ENCODE results near the gene CMTM2.

Gene CMTM2

GRCh38 chr16:66544016-66544757 is 35.1 kb upstream of the CMTM2 start:
- Histone ChIP-seq H3K4me3 (ENCODE audit: low read depth, low read length) (no peak overlapping the region), H3K27me3 (ENCODE audit: control insufficient read depth, insufficient read depth, low read length) (no peaks in the 10 kb centered on the region), H3K4me1 (ENCODE audit: control insufficient read depth, insufficient read depth, low read length) (peaks cover 10% of the 10 kb centered on the region), H3K36me3 (ENCODE audit: control insufficient read depth, insufficient read depth, low read length) (no peaks in the 10 kb centered on the region), H3K9me3 (ENCODE audit: control insufficient read depth, insufficient read depth, low read depth, low read length) (no peaks in the 10 kb centered on the region), H3K9ac (ENCODE audit: low read length) (no peak overlapping the region), H3K27ac (ENCODE audit: low read depth, low read length) (no peak overlapping the region)

GRCh38 chr16:66547101-66547989 is 31.9 kb upstream of the CMTM2 start:
- Histone ChIP-seq H3K9me3 (ENCODE audit: control insufficient read depth, insufficient read depth, low read depth, low read length) (no peaks in the 10 kb centered on the region), H3K27ac (ENCODE audit: low read depth, low read length) (no peak overlapping the region), H3K27me3 (ENCODE audit: control insufficient read depth, insufficient read depth, low read length) (no peaks in the 10 kb centered on the region), H3K36me3 (ENCODE audit: control insufficient read depth, insufficient read depth, low read length) (no peaks in the 10 kb centered on the region), H3K4me1 (ENCODE audit: control insufficient read depth, insufficient read depth, low read length) (peaks cover 7% of the 10 kb centered on the region; the same call in 1 of the 2 replicates), H3K4me3 (ENCODE audit: low read depth, low read length) (no peak overlapping the region), H3K9ac (ENCODE audit: low read length) (no peak overlapping the region)

- Histone ChIP-seq H3K9ac (ENCODE audit: low read length) (no peak overlapping the region), H3K4me3 (ENCODE audit: low read depth, low read length) (no peak overlapping the region), H3K36me3 (ENCODE audit: control insufficient read depth, insufficient read depth, low read length) (no peaks in the 10 kb centered on the region), H3K4me1 (ENCODE audit: control insufficient read depth, insufficient read depth, low read length) (peaks cover 9% of the 10 kb centered on the region), H3K27ac (ENCODE audit: low read depth, low read length) (no peak overlapping the region), H3K9me3 (ENCODE audit: control insufficient read depth, insufficient read depth, low read depth, low read length) (peaks cover 3% of the 10 kb centered on the region), H3K27me3 (ENCODE audit: control insufficient read depth, insufficient read depth, low read length) (peaks cover 6% of the 10 kb centered on the region)
Observed at GRCh38 chr16:66548068-66548467, 31.2 kb upstream of the CMTM2 start.

- Histone ChIP-seq H3K27ac (ENCODE audit: low read depth, low read length) (no peak overlapping the region), H3K4me3 (ENCODE audit: low read depth, low read length) (peak overlapping the region; percentile 73), H3K9me3 (ENCODE audit: control insufficient read depth, insufficient read depth, low read depth, low read length) (peaks cover 3% of the 10 kb centered on the region)
Observed at GRCh38 chr16:66548868-66549267, 30.4 kb upstream of the CMTM2 start.

GRCh38 chr16:66549284-66550131 is 29.8 kb upstream of the CMTM2 start, which contains the start of gene TK2:
Gene TK2, minus strand, starts transcription at chr16:66550122. Its CDS starts 61 bp downstream, at chr16:66550061.
- peak within 1 kb of the TSS; percentile 79 for H3K27ac ChIP-seq (ENCODE audit: low read depth, low read length)
- peaks cover 15% of the 10 kb centered on the region for H3K27me3 ChIP-seq (ENCODE audit: control insufficient read depth, insufficient read depth, low read length)
- H3K4me3 ChIP-seq (ENCODE audit: low read depth, low read length) = peak within 1 kb of the TSS; percentile 73
- H3K9ac ChIP-seq (ENCODE audit: low read length) = peak within 1 kb of the TSS; percentile 82
- peaks cover 3% of the 10 kb centered on the region for H3K9me3 ChIP-seq (ENCODE audit: control insufficient read depth, insufficient read depth, low read depth, low read length)
- no peaks in the 10 kb centered on the region for H3K36me3 ChIP-seq (ENCODE audit: control insufficient read depth, insufficient read depth, low read length)
- H3K4me1 ChIP-seq (ENCODE audit: control insufficient read depth, insufficient read depth, low read length) = peaks cover 9% of the 10 kb centered on the region

More at GRCh38 chr16:66548868-66549267, 30.4 kb upstream of the CMTM2 start:
- Histone ChIP-seq H3K4me1 (ENCODE audit: control insufficient read depth, insufficient read depth, low read length) (peaks cover 9% of the 10 kb centered on the region), H3K36me3 (ENCODE audit: control insufficient read depth, insufficient read depth, low read length) (no peaks in the 10 kb centered on the region), H3K27me3 (ENCODE audit: control insufficient read depth, insufficient read depth, low read length) (peaks cover 14% of the 10 kb centered on the region), H3K9ac (ENCODE audit: low read length) (peak overlapping the region; percentile 82)

- H3K4me1 ChIP-seq (ENCODE audit: control insufficient read depth, insufficient read depth, low read length) = peaks cover 9% of the 10 kb centered on the region
- peaks cover 3% of the 10 kb centered on the region for H3K9me3 ChIP-seq (ENCODE audit: control insufficient read depth, insufficient read depth, low read depth, low read length)
- no peak overlapping the region for H3K4me3 ChIP-seq (ENCODE audit: low read depth, low read length)
- no peak overlapping the region for H3K9ac ChIP-seq (ENCODE audit: low read length)
- H3K36me3 ChIP-seq (ENCODE audit: control insufficient read depth, insufficient read depth, low read length) = no peaks in the 10 kb centered on the region
- H3K27ac ChIP-seq (ENCODE audit: low read depth, low read length) = no peak overlapping the region
- H3K27me3 ChIP-seq (ENCODE audit: control insufficient read depth, insufficient read depth, low read length) = peaks cover 15% of the 10 kb centered on the region
Observed at GRCh38 chr16:66551348-66551759, 27.9 kb upstream of the CMTM2 start.

GRCh38 chr16:66551788-66552285 is 27.4 kb upstream of the CMTM2 start:
- H3K36me3 ChIP-seq (ENCODE audit: control insufficient read depth, insufficient read depth, low read length) = no peaks in the 10 kb centered on the region
- peaks cover 9% of the 10 kb centered on the region for H3K4me1 ChIP-seq (ENCODE audit: control insufficient read depth, insufficient read depth, low read length)
- H3K27me3 ChIP-seq (ENCODE audit: control insufficient read depth, insufficient read depth, low read length) = peaks cover 15% of the 10 kb centered on the region
- peak overlapping the region; percentile 63 for H3K9ac ChIP-seq (ENCODE audit: low read length)
- H3K4me3 ChIP-seq (ENCODE audit: low read depth, low read length) = peak overlapping the region; percentile 59
- peaks cover 3% of the 10 kb centered on the region for H3K9me3 ChIP-seq (ENCODE audit: control insufficient read depth, insufficient read depth, low read depth, low read length)
- H3K27ac ChIP-seq (ENCODE audit: low read depth, low read length) = no peak overlapping the region

- Histone ChIP-seq H3K4me3 (ENCODE audit: low read depth, low read length) (peak within 1 kb of the TSS; percentile 59), H3K36me3 (ENCODE audit: control insufficient read depth, insufficient read depth, low read length) (no peaks in the 10 kb centered on the region), H3K4me1 (ENCODE audit: control insufficient read depth, insufficient read depth, low read length) (peaks cover 9% of the 10 kb centered on the region), H3K9me3 (ENCODE audit: control insufficient read depth, insufficient read depth, low read depth, low read length) (peaks cover 3% of the 10 kb centered on the region), H3K27ac (ENCODE audit: low read depth, low read length) (no peak within 1 kb of the TSS), H3K9ac (ENCODE audit: low read length) (peak within 1 kb of the TSS; percentile 63), H3K27me3 (ENCODE audit: control insufficient read depth, insufficient read depth, low read length) (peaks cover 15% of the 10 kb centered on the region)
Observed at GRCh38 chr16:66552286-66553177, 26.7 kb upstream of the CMTM2 start, which contains the start of gene CKLF. Gene CKLF, plus strand, starts transcription at chr16:66552576. Its CDS starts 140 bp downstream, at chr16:66552716.

GRCh38 chr16:66553223-66553622 is 26.0 kb upstream of the CMTM2 start:
- Histone ChIP-seq H3K4me3 (ENCODE audit: low read depth, low read length) (no peak overlapping the region), H3K4me1 (ENCODE audit: control insufficient read depth, insufficient read depth, low read length) (peaks cover 9% of the 10 kb centered on the region), H3K27ac (ENCODE audit: low read depth, low read length) (no peak overlapping the region), H3K9me3 (ENCODE audit: control insufficient read depth, insufficient read depth, low read depth, low read length) (peaks cover 3% of the 10 kb centered on the region), H3K9ac (ENCODE audit: low read length) (no peak overlapping the region), H3K27me3 (ENCODE audit: control insufficient read depth, insufficient read depth, low read length) (peaks cover 15% of the 10 kb centered on the region), H3K36me3 (ENCODE audit: control insufficient read depth, insufficient read depth, low read length) (no peaks in the 10 kb centered on the region)
